Measurements from ENCODE around the gene UBE2J2. TPM values are rescaled to one million over a fixed set of nuclear protein-coding genes. Genes with fewer than 3 reads are reported as not detected.

UBE2J2 gene
- total RNA-seq, 1 experiment from 2014 or later = 182 TPM

- no peak overlapping the region for H3K9ac ChIP-seq (ENCODE audit: low read length)
- peaks cover 12% of the 10 kb centered on the region for H3K4me1 ChIP-seq (ENCODE audit: insufficient read depth, low read length)
- ChIA-PET CTCF (interaction anchor here (0.6 to 2.0 kb wide), 12 partner anchors 9 to 308 kb away, joined by 3 to 26 read pairs (median 4); no protein-coding TSS in a partner anchor), POLR2A (ENCODE audit: unreplicated experiment) (no interaction called here)
- peak; percentile 52 for ATAC-seq
- H2AFZ ChIP-seq (ENCODE audit: low read length) = no peak overlapping the region
- no peaks in the 10 kb centered on the region for H3F3A ChIP-seq (ENCODE audit: low read length, unreplicated experiment)
- H3K36me3 ChIP-seq (ENCODE audit: low read depth, low read length) = no peaks in the 10 kb centered on the region
- no peaks in the 10 kb centered on the region for H3K9me2 ChIP-seq (replicated peaks; ENCODE audit: low read length)
- no peak overlapping the region for H3K4me3 ChIP-seq (ENCODE audit: low read length)
- peak; percentile 55 for DNase-seq
- peak overlapping the region; percentile 45 for H3K4me2 ChIP-seq (ENCODE audit: low read length)
- no TSS peak for BruUV-seq (replicated peaks)
- H4K20me1 ChIP-seq (ENCODE audit: low read length) = no peaks in the 10 kb centered on the region
- TF ChIP-seq CTCF (conservative IDR thresholded peaks at IDR 0.05; ENCODE audit: low read depth, low read length) (no peak), EZH2phosphoT487 (IDR thresholded peaks at IDR 0.05; ENCODE audit: borderline replicate concordance, low read length) (no peak)
- no peak overlapping the region; the same call in 1 of the 2 replicates for H3K27ac ChIP-seq (ENCODE audit: low read length)
- no peaks in the 10 kb centered on the region for H3K79me2 ChIP-seq (ENCODE audit: low read length)
- no peaks in the 10 kb centered on the region for H3K9me3 ChIP-seq (ENCODE audit: low read length)
- no peaks in the 10 kb centered on the region for H3K27me3 ChIP-seq (ENCODE audit: low read length)
- intact Hi-C loops (cut with micrococcal nuclease) = loop anchor here (2.0 to 5.0 kb wide), 2 partner anchors 26 to 54 kb away; no protein-coding TSS in a partner anchor
Measured at GRCh38 chr1:1291023-1291528, 17.4 kb upstream of the UBE2J2 start.

- no peak overlapping the region for H3K9ac ChIP-seq (ENCODE audit: low read length)
- ATAC-seq = 0 out of 2 replicates have a peak, but pooled peaks have one; percentile 10
- H3K36me3 ChIP-seq (ENCODE audit: low read depth, low read length) = no peaks in the 10 kb centered on the region
- no peaks in the 10 kb centered on the region for H3F3A ChIP-seq (ENCODE audit: low read length, unreplicated experiment)
- peaks cover 12% of the 10 kb centered on the region for H3K4me1 ChIP-seq (ENCODE audit: insufficient read depth, low read length)
- no peaks in the 10 kb centered on the region for H4K20me1 ChIP-seq (ENCODE audit: low read length)
- intact Hi-C loops (cut with micrococcal nuclease) = loop anchor here (2.0 to 5.0 kb wide), 2 partner anchors 25 to 53 kb away; no protein-coding TSS in a partner anchor
- ChIA-PET CTCF (interaction anchor here (0.6 to 2.0 kb wide), 5 partner anchors 26 to 307 kb away, joined by 3 to 26 read pairs (median 4); no protein-coding TSS in a partner anchor), POLR2A (ENCODE audit: unreplicated experiment) (interaction anchor here (0.7 kb wide), 1 partner anchor 46 kb away, joined by 4 read pairs; no protein-coding TSS in a partner anchor)
- peak overlapping the region; percentile 45; the same call in 1 of the 2 replicates for H3K4me2 ChIP-seq (ENCODE audit: low read length)
- no peak overlapping the region for H3K27ac ChIP-seq (ENCODE audit: low read length)
- no peaks in the 10 kb centered on the region for H3K27me3 ChIP-seq (ENCODE audit: low read length)
- DNase-seq = peak; percentile 77
- H2AFZ ChIP-seq (ENCODE audit: low read length) = no peak overlapping the region
- no peak overlapping the region for H3K4me3 ChIP-seq (ENCODE audit: low read length)
- no peaks in the 10 kb centered on the region for H3K9me3 ChIP-seq (ENCODE audit: low read length)
- H3K9me2 ChIP-seq (replicated peaks; ENCODE audit: low read length) = no peaks in the 10 kb centered on the region
- no peak for TF ChIP-seq EZH2 (IDR thresholded peaks at IDR 0.05; ENCODE audit: low read length, unreplicated experiment)
- TF ChIP-seq EZH2phosphoT487 (IDR thresholded peaks at IDR 0.05; ENCODE audit: borderline replicate concordance, low read length) = no peak
- TF ChIP-seq CTCF (conservative IDR thresholded peaks at IDR 0.05; ENCODE audit: low read depth, low read length) = peak; percentile 69
- BruUV-seq (replicated peaks) = no TSS peak
- H3K79me2 ChIP-seq (ENCODE audit: low read length) = no peaks in the 10 kb centered on the region
Measured at GRCh38 chr1:1290238-1290731, 16.6 kb upstream of the UBE2J2 start.

Measured in PC-3 (cell line).